ES-I3 (cell line): Measurements from ENCODE around the gene PARP2.
"Not testable (repeated sequence)": the region's sequence is repeated elsewhere in the genome, so short reads cannot be mapped to it uniquely, and the experiment has no call there.

Experiments
- H3K36me3 ChIP-seq: 2 replicates; pipeline ENCODE4 v1.6.1; 2013; ENCODE audit warnings: mild to moderate bottlenecking, low read length, control low read depth, moderate library complexity; ENCODE audit not compliant: insufficient read depth
- H3K4me1 ChIP-seq: 2 replicates; pipeline ENCODE4 v1.6.1; 2013; ENCODE audit warnings: mild to moderate bottlenecking, control low read depth, low read length; ENCODE audit not compliant: insufficient read depth
- H3K9ac ChIP-seq: 2 replicates; pipeline ENCODE4 v1.6.1; 2013; ENCODE audit warnings: low read depth, mild to moderate bottlenecking, low read length, moderate library complexity
- H3K9me3 ChIP-seq: 2 replicates; pipeline ENCODE4 v1.6.1; 2013; ENCODE audit warnings: mild to moderate bottlenecking, low read length, moderate library complexity; ENCODE audit not compliant: control insufficient read depth, insufficient read depth

The PARP2 gene

DNA sequence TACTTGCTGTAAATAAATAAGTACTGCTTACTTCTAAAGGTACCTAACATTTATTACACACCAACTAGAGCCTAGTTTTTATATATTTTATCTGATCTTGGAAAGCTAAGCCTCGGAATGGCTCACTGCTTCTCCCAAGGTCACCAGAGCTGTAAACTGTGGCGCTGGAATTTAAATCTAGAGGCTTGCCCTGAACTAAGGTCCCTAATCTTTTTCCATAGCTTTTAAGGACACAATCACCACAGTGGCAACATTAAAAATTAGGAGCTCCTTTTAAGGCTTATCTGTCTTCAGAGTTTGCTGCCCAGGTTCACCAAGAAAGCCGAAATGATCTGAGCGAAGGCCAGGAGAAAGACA is 11.0 kb upstream of the PARP2 start:
- peaks cover 6% of the 10 kb centered on the region; the same call in 1 of the 2 replicates for H3K36me3 ChIP-seq
- H3K4me1 ChIP-seq: peaks cover 11% of the 10 kb centered on the region
- peak overlapping the region; percentile 99 for H3K9ac ChIP-seq
- no peaks in the 10 kb centered on the region for H3K9me3 ChIP-seq

DNA sequence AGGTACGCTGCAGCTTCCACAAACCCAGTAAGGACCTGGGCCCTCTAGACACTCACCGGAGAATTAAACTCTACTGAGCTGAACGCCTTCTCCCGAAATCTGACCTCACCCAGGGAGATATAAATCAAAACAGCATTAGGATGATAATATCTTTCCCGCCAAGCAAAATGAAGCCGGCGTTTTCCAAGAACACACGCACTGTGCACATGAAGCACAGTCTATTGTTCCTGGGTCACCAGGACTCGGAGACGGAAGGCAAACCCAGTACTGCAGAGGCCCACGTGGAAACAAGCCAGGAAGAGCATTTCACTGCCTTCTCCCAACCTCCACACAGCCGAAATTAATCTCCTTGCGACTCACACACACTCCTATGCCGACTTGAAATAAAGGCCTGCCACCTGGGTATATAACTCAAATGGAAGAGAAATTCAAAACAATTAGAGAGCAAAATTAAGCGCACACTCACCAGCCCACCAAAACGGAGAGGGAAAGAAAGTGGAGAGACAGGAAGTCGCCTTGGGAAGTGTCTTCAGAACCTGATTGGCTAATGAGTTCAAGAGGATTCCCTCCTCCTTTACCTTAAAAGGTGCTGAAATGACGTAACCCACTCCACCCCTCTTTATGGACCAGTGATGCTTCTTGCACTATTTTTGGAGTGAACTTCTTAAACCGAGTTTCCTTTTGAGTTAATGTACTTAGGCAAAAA is 10.5 kb upstream of the PARP2 start, which contains the start of gene CCNB1IP1:
CCNB1IP1 (minus strand) TSS at position 492 of the 706 bp plus-strand sequence. CDS start 16,756 bp downstream, outside the sequence.
- Histone ChIP-seq H3K36me3 (peaks cover 6% of the 10 kb centered on the region; the same call in 1 of the 2 replicates), H3K9me3 (no peaks in the 10 kb centered on the region), H3K9ac (peak within 1 kb of the TSS; percentile 99), H3K4me1 (peaks cover 6% of the 10 kb centered on the region)

GRCh38 chr14:20333494-20333841 is 10.0 kb upstream of the PARP2 start:
- H3K36me3 ChIP-seq: peaks cover 6% of the 10 kb centered on the region; the same call in 1 of the 2 replicates
- H3K9me3 ChIP-seq: no peaks in the 10 kb centered on the region
- H3K9ac ChIP-seq: peak overlapping the region; percentile 99; the same call in 1 of the 2 replicates
- peaks cover 5% of the 10 kb centered on the region for H3K4me1 ChIP-seq

GRCh38 chr14:20334017-20334416 is 9.4 kb upstream of the PARP2 start:
- Histone ChIP-seq H3K36me3 (peaks cover 6% of the 10 kb centered on the region; the same call in 1 of the 2 replicates), H3K4me1 (peaks cover 5% of the 10 kb centered on the region), H3K9me3 (no peaks in the 10 kb centered on the region), H3K9ac (no peak overlapping the region)

DNA sequence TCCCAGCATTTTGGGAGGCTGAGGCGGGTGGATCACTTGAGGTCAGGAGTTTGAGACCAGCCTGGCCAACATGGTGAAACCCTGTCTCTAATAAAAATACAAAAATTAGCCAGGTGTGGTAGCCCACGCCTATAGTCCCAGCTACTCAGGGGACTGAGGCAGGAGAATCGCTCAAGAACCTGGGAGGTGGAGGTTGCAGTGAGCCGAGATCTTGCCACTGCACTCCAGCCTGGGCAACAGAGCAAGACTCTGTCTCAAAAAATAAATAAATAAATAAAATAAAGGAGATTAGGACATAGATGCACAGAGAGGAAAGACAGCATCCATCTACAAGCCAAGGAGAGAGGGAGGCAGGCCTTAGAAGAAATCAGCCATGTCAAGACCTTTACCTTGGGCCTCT is 2.4 kb upstream of the PARP2 start:
- H3K9me3 ChIP-seq, H3K4me1 ChIP-seq, H3K9ac ChIP-seq, H3K36me3 ChIP-seq: not testable (repeated sequence)

GRCh38 chr14:20341646-20342045 is 1.8 kb upstream of the PARP2 start:
- Histone ChIP-seq H3K9ac (peak overlapping the region; percentile 99), H3K9me3 (no peaks in the 10 kb centered on the region), H3K36me3 (peaks cover 7% of the 10 kb centered on the region), H3K4me1 (no peaks in the 10 kb centered on the region)

DNA sequence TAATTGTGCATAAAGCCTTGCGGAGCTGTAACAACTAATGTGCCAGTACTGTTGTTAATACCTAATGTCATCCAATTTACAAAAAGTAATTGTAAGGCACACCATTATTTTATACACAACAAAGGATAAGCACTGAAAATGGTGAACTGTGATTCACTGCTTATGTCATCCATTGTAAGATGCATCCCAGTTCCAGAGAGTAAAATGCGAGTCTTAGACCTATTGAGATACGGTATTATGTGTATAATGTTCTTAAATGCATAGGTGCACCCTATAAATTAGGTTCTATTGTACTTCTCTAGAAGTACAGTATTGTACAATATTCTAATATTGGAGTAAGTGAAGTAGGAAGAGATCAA is 406 bp downstream of the PARP2 start:
- Histone ChIP-seq H3K9ac (peak overlapping the region; percentile 90), H3K4me1 (no peaks in the 10 kb centered on the region), H3K36me3 (peaks cover 9% of the 10 kb centered on the region), H3K9me3 (no peaks in the 10 kb centered on the region)

DNA sequence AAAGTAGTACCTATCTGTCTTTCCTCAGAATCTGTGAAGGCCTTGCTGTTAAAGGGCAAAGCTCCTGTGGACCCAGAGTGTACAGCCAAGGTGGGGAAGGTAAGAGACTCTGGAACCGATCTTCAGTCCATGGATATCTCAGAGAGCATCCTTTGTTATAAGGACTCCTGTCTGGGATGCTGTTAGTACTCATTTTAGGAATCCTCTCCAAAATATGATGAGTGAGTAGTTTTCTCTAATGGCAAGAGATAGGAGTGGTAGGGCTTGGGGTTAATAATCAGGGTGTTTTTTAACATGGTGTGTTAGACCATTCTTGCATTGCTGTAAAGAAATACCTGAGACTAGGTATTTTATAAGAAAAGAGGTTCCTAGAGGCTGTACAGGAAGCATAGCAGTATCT is 1.9 kb downstream of the PARP2 start:
- Histone ChIP-seq H3K36me3 (peaks cover 9% of the 10 kb centered on the region), H3K9ac (no peak overlapping the region), H3K4me1 (no peaks in the 10 kb centered on the region), H3K9me3 (no peaks in the 10 kb centered on the region)

DNA sequence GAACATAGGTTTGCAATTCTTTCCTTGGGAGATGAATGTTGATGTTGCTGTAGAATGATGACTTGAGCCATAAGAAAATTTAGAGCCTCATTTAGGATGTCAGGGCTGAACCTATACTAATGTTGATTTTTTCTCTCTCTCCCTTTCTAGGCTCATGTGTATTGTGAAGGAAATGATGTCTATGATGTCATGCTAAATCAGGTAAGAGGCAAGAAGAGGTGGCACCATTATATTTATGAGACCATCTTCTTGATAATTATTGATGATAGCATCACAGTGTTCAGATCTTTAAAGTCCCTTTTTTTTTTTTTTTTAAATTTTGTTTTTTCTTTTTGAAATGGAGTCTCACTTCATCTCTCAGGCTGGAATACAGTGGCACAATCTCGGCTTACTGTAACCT is 3.3 kb downstream of the PARP2 start:
- no peaks in the 10 kb centered on the region for H3K9me3 ChIP-seq
- no peak overlapping the region for H3K9ac ChIP-seq
- H3K4me1 ChIP-seq: no peaks in the 10 kb centered on the region
- H3K36me3 ChIP-seq: peaks cover 9% of the 10 kb centered on the region

DNA sequence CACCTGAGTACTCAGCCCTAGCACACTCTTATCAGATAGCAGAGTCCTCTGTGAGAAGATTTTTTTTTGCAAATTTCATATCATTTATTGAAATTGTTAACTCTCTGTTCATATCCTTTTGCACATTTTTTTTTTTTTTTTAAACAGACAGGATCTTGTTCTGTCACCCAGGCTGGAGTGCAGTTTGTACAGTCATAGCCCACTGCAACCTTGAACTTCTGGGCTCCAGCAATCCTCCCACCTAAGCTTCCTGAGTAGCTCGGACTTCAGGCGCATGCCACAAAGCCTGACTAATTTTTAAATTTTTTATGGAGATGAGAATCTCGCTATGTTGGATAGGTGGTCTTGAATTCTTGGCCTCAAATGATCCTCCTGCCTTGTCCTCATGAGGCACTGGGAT is 4.3 kb downstream of the PARP2 start:
- H3K36me3 ChIP-seq: peaks cover 17% of the 10 kb centered on the region

GRCh38 chr14:20350282-20350681 is 6.8 kb downstream of the PARP2 start:
- H3K9ac ChIP-seq: no peak overlapping the region
- H3K36me3 ChIP-seq: peaks cover 16% of the 10 kb centered on the region
- no peaks in the 10 kb centered on the region for H3K4me1 ChIP-seq
- no peaks in the 10 kb centered on the region for H3K9me3 ChIP-seq

More for the DNA sequence above, 4.3 kb downstream of the PARP2 start:
- Histone ChIP-seq H3K4me1 (no peaks in the 10 kb centered on the region), H3K9me3 (no peaks in the 10 kb centered on the region), H3K9ac (no peak overlapping the region)

DNA sequence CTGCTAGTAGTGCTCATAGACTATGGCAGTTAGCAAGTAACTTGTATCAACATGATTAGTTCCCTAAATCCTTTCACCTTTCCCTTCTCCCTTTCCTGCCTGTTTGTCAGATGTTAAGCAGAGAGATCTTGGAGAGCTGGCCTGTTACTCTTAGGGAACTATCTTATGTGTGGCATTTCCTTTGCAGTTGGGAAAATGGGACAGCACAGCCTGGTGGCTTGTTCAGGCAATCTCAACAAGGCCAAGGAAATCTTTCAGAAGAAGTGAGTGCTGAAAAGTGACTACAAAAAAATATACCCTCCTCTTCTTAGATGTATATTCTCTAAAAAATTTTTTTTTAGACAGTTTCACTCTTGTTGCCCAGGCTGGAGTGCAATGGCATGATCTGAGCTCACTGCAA is 7.4 kb downstream of the PARP2 start:
- no peaks in the 10 kb centered on the region for H3K9me3 ChIP-seq
- peaks cover 16% of the 10 kb centered on the region for H3K36me3 ChIP-seq

DNA sequence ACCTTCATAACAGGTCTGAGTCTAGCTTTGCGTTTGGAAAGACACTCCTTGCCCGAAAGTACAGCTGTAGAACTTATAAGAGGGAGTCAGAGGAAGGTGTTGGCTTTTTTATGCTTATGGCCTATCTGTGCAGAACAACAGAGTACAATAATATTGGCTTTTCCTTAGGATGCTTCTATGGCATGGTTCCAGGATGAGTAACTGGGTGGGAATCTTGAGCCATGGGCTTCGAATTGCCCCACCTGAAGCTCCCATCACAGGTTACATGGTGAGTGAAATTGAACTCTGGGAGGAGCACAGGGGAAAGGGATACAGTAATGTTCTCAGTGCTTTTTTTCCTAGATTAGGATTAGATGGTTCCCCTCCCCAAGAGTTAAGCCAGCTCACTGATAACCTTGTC is 13.0 kb downstream of the PARP2 start:
- H3K4me1 ChIP-seq: no peaks in the 10 kb centered on the region
- peaks cover 34% of the 10 kb centered on the region for H3K36me3 ChIP-seq
- no peak overlapping the region for H3K9ac ChIP-seq
- H3K9me3 ChIP-seq: no peaks in the 10 kb centered on the region

More for the DNA sequence above, 7.4 kb downstream of the PARP2 start:
- H3K4me1 ChIP-seq: no peaks in the 10 kb centered on the region
- H3K9ac ChIP-seq: no peak overlapping the region

DNA sequence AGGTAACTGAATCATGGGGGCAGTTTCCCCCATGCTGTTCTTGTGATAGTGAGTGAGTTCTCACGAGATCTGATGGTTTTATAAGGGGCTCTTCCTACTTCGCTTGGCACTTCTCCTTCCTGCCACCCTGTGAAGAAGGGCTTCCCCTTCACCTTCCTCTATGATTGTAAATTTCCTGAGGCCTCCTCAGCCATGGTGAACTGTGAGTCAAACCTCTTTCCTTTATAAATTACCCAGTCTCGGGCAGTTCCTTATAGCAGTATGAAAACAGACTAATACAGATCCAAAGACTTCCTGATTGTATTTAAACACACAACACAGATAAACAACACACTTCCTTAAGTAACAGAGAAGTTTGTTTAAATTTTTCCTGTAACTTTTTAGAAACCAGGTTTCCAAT is 15.0 kb downstream of the PARP2 start:
- H3K4me1 ChIP-seq, H3K9me3 ChIP-seq, H3K9ac ChIP-seq: not testable (repeated sequence)
- H3K36me3 ChIP-seq: peaks cover 26% of the 10 kb centered on the region

DNA sequence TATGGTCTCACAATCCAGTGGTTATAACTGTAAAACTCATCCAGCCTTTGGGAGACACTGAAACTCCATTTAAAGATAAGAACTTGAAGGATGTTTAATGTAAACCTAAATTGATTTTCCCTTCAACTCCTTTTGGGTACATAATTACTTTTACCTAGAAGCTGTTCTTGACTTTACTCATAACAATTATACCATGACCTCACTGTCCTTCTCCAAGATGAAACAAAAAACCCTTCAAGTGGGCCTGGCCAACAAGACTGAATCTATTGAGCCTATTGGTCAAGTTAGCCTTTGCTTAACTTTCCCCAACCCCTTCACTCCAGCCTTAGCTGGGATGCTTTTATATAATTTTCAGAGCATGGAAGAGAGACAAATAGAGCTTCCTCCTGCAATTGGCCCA is 22.5 kb downstream of the PARP2 start:
- no peaks in the 10 kb centered on the region for H3K4me1 ChIP-seq
- no peak overlapping the region for H3K9ac ChIP-seq
- H3K36me3 ChIP-seq: no peaks in the 10 kb centered on the region; the same call in 1 of the 2 replicates
- H3K9me3 ChIP-seq: no peaks in the 10 kb centered on the region
